ENCODE measurements around the gene NFAT5. TPM values are rescaled to one million over a fixed set of nuclear protein-coding genes. Genes with fewer than 3 reads are reported as not detected.

NFAT5 gene
- total RNA-seq, 1 donor from 2014 or later = 41.0 TPM

DNA sequence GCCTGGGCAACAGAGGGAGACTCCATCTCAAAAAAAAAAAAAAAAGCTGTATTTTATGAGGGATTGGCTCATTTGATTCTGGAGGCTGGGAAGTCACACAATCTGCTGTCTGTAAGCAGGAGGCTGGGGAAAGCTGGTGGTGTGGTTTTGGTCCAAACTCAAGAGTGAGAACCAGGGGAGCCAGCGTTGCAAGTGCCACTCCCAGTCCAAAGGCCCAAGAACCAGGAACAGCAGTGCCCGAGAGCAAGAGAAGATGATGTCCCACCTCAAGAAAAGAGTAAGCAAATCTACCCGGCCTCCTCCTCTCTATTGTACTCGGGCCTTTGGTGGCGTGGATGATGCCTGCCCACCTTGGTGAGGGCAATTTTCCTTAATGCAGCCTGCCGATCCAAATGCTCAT lies 166.3 kb downstream of the NFAT5 start:
- Mint-ChIP-seq H3K4me1 (ENCODE audit: low read depth) (peaks cover 12% of the 10 kb centered on the region), H3K27me3 (ENCODE audit: low read depth) (no peaks in the 10 kb centered on the region), H3K4me3 (ENCODE audit: unreplicated experiment) (no peak overlapping the region), H3K27ac (ENCODE audit: unreplicated experiment) (no peak overlapping the region), H3K9me3 (ENCODE audit: low read depth) (no peaks in the 10 kb centered on the region), H3K36me3 (ENCODE audit: low read depth) (no peaks in the 10 kb centered on the region)
- TF ChIP-seq, protein P1, sequence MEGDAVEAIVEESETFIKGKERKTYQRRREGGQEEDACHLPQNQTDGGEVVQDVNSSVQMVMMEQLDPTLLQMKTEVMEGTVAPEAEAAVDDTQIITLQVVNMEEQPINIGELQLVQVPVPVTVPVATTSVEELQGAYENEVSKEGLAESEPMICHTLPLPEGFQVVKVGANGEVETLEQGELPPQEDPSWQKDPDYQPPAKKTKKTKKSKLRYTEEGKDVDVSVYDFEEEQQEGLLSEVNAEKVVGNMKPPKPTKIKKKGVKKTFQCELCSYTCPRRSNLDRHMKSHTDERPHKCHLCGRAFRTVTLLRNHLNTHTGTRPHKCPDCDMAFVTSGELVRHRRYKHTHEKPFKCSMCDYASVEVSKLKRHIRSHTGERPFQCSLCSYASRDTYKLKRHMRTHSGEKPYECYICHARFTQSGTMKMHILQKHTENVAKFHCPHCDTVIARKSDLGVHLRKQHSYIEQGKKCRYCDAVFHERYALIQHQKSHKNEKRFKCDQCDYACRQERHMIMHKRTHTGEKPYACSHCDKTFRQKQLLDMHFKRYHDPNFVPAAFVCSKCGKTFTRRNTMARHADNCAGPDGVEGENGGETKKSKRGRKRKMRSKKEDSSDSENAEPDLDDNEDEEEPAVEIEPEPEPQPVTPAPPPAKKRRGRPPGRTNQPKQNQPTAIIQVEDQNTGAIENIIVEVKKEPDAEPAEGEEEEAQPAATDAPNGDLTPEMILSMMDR (IDR thresholded peaks at IDR 0.05) = no peak
- DNase-seq (ENCODE audit: low spot score) = no peak

DNA sequence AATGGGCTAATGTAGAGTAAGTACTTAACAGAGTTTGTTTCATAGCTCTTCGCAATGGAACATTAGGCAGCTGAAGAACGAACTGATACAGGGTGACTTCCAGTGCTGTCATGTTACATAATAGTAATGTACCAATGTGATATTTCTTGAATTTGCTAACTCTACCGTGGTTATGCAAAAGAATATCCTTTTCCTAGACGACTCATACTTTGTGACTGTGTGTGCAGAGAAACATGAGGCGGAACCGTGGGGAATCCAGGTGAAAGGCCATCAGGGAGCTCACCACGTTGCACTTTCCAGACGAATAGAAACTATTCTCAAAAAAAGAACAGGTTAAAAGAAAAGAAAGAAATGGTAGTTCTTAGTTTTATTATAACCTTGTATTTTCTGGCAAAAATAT lies 175.8 kb downstream of the NFAT5 start:
- Mint-ChIP-seq H3K36me3 (ENCODE audit: low read depth) (peaks cover 18% of the 10 kb centered on the region), H3K27me3 (ENCODE audit: low read depth) (no peaks in the 10 kb centered on the region), H3K27ac (ENCODE audit: unreplicated experiment) (peak overlapping the region; percentile 82), H3K4me3 (ENCODE audit: unreplicated experiment) (no peak overlapping the region), H3K4me1 (ENCODE audit: low read depth) (peaks cover 19% of the 10 kb centered on the region), H3K9me3 (ENCODE audit: low read depth) (no peaks in the 10 kb centered on the region)
- TF ChIP-seq, protein P1 (IDR thresholded peaks at IDR 0.05) = no peak
- no peak for DNase-seq (ENCODE audit: low spot score)

DNA sequence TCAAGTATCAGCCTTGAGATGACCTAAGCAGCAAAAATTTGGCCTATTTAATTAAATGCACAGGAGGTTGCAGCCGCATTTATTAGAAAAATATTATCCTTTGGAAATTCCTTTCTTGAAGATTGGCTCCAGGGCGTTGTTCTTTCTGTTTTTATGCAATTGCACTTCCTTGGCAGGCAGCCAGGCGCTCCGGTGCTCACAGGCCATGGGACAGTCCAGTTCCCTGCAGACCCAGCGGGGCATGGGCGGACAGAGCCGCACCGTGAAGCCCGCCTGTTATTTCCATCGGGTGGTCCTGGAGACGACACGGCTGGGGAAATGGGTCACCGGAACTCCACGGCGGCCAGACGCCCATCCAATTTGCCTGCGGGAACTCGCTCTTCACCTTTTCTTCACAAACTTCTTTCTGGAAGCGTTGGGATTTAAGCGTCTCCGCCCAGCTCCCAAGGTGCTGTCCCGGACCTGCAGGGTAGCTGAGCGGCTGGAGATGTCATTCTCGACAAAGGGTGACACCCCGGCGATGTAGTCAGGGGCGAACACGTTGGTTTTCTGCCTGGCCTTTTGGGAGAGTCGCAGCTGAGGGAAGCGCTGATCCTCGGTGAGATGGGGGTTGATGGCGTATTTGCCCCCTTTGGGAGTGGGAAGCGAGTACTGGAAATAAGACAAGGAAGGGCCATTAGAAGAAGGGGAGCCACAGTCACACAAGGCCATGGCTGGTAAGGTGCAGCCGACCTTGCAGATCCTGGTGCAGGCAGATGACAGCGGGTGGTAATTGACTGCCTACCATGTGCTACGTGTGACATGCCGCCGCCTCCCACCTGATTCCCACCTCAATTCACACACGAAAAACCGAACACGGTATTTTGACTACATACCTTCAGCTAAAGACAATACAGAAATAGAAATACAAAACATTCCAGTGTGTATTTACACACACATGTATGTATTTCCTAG lies 176.5 kb downstream of the NFAT5 start:
- TF ChIP-seq, protein P1 (IDR thresholded peaks at IDR 0.05) = no peak
- Mint-ChIP-seq H3K4me3 (ENCODE audit: unreplicated experiment) (no peak overlapping the region), H3K4me1 (ENCODE audit: low read depth) (peaks cover 20% of the 10 kb centered on the region), H3K27ac (ENCODE audit: unreplicated experiment) (peak overlapping the region; percentile 82), H3K9me3 (ENCODE audit: low read depth) (no peaks in the 10 kb centered on the region), H3K27me3 (ENCODE audit: low read depth) (no peaks in the 10 kb centered on the region), H3K36me3 (ENCODE audit: low read depth) (peaks cover 18% of the 10 kb centered on the region)
- peak; percentile 94 for DNase-seq (ENCODE audit: low spot score)

DNA sequence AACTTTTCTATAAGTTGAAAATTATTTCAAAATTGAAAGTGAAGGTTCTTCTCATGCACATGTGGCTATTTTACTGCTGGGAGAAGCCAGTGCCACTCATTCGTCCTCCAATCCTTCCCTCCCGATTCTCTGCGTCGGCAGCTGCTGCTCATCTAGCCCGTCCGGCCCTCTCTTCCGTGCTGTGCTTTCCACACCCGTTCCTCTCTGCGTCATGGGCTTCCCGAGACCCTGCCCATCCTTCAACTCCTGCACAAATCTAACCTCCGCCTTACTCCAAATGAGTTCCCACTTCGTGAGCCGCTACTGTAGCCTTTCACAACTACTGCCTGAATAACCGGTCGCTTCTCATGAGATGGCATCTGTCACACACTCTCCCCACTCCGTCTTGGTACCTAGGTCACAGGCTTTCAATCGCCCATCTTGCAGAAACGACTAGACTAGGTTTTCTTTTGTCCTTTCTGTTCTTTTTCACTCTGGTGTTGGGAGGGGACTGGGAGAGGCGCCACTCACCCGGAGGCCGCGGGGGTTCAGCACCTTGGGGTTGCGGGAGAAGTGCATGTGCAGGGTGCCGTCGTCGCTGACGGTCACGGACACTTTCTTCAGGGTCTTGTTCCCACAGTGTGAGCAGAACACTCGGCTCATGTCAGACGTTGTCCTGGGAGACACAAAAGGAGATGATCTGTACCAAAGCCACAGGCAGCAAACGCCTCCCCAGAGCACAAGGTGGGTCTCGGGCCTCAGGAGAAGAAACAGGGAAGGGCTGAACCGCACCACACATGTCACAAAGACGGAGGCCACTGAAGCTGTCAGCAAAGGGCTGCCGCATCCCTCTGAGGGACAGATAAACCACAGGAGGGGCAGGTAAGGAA lies 178.8 kb downstream of the NFAT5 start:
- Mint-ChIP-seq H3K4me3 (ENCODE audit: unreplicated experiment) (no peak overlapping the region), H3K9me3 (ENCODE audit: low read depth) (no peaks in the 10 kb centered on the region), H3K4me1 (ENCODE audit: low read depth) (peaks cover 23% of the 10 kb centered on the region), H3K27me3 (ENCODE audit: low read depth) (no peaks in the 10 kb centered on the region), H3K27ac (ENCODE audit: unreplicated experiment) (no peak overlapping the region), H3K36me3 (ENCODE audit: low read depth) (peaks cover 37% of the 10 kb centered on the region)
- TF ChIP-seq, protein P1 (IDR thresholded peaks at IDR 0.05) = no peak
- peak; percentile 64 for DNase-seq (ENCODE audit: low spot score)

DNA sequence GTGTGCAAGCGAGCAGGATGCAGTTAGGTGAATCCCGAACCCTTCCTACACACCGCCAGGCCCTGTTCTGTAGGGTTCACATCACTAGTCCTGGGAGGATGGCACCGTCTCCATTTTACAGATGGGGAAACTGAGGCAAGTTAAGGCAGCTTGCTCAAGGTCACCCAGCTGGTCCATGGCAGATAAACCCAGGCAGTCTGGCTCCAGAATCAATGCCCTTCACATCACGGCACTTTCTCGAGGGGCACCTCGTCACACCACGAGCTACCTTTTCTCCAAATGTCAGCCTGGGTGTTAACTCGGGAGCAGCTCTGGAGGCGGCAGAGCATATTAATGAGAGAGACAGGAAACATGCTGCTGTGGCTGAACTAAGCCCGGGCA lies 179.5 kb downstream of the NFAT5 start:
- H3K27me3 Mint-ChIP-seq (ENCODE audit: low read depth) = no peaks in the 10 kb centered on the region
- H3K4me1 Mint-ChIP-seq (ENCODE audit: low read depth) = peaks cover 23% of the 10 kb centered on the region
- no peak overlapping the region for H3K27ac Mint-ChIP-seq (ENCODE audit: unreplicated experiment)
- no peak overlapping the region for H3K4me3 Mint-ChIP-seq (ENCODE audit: unreplicated experiment)
- TF ChIP-seq, protein P1 (IDR thresholded peaks at IDR 0.05) = no peak
- H3K9me3 Mint-ChIP-seq (ENCODE audit: low read depth) = no peaks in the 10 kb centered on the region
- peaks cover 37% of the 10 kb centered on the region for H3K36me3 Mint-ChIP-seq (ENCODE audit: low read depth)
- DNase-seq (ENCODE audit: low spot score) = peak; percentile 33
